ENCODE data around the gene CDK15.
"Not testable (repeated sequence)": the region's sequence is repeated elsewhere in the genome, so short reads cannot be mapped to it uniquely, and the experiment has no call there.

Gene CDK15

DNA sequence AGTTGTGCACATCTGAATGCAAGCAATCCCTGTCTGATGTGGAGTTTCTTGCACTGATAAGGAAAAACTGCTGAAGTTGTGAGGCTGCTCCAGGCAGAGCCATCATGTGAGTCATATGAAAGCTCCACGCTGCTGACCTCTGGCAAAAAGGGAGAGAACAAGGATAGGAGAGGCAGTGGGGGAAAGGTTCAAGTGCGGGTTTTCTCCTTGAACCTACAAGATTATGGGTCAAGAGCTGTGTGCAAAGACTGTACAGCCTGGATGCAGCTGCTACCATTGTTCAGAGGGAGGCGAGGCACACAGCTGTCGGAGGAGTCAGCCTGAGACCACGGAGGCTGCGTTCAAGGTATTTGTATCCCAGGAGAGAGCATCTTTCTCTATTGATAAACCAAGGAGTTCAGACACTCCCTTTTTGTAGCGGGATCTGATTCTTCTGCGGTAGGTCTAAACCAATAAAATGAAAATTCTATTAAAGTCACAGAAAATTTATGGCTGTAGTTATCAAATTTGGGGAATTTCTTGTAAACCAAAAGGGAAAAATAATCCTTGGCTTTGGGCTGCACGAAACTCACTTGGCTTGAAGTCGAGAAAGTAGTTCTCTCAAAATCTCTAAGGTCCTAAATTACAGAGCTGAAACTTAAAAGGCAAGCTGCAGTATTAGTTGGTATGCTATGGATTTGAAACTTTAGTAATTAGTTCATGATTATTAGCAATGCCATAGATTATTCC, at the start of gene CDK15:
Gene CDK15 (plus strand): TSS at position 96 of the 729 bp plus-strand sequence. CDS start 128 bp downstream, at position 224.
- DNase-seq: no peak

- no peak for DNase-seq
Observed at GRCh38 chr2:201758234-201758633, 48.1 kb upstream of the CDK15 start.

DNA sequence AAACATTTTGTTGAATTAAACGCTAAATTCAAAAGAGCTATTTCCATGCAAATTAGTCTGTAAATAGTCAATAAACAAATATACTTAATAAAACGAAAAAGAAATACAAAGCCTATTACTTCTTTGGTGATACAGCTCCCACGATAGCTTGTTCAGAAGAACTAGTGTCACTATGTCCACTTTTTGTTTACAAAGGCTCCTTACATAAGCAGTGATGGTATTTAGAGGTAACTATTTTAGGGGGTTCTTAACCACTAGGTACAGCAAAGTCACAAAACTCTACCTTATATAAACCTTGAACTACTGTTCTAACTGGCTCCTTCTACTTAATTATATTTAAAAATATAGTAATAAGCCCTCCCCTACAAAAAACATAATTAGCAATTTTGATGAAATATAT, 47.5 kb upstream of the CDK15 start:
- no peak for DNase-seq

- DNase-seq: no peak
Observed at GRCh38 chr2:201759567-201759966, 46.8 kb upstream of the CDK15 start.

DNA sequence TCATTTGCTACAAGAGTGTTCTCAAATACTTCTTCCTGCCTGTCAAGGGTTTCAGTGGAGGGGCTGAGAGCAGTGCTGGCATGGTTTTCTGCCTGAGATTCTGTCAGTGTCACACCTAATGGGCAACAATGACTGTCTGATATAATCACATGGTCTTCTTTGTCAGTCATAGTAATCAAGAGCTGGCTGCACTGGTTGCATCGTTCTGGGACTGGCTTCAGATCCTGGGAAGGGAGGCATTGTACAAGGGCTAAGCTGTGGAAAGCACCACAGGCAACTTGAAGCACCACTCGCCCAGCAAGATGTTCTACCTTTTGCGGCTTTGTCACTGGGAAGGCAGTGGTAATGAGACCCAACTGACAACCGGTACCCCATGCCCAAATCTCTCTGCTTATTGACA, 45.2 kb upstream of the CDK15 start:
- DNase-seq: no peak

DNA sequence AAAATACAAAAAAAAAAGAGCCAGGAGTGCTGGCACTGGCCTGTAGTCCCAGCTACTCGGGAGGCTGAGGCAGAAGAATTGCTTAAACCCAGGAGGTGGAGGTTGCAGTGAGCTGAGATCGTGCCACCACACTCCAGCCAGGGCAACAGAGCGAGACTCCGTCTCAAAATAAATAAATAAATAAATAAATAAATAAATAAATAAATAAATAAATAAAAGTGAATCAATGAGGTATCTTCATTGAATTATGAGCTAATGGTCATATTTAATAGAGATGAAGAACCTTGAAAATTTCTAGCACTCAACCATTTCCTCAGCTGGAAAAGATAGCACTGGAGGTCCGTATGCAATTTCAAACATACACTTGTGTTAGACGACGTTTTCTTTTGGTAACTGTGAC, 41.9 kb upstream of the CDK15 start:
- DNase-seq: not testable (repeated sequence)

DNA sequence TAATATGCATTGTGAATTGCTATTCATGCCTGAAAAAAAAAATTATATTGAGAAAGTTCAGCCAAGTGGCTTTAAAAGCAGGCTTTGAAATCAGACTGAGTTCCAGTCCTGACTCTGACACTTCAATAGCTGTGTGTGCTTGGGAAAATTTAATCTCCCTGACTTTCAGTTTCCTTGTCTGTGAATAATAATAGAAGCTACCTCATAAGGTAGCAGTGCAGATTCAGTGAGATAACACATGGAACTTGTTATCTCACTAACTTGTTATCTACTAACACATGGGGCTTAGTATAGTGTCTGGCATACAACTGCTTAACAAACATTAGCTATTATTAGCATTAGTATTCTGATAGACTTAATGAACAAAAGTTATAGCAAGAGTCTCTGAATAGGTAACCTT, 40.5 kb upstream of the CDK15 start:
- DNase-seq: no peak

- DNase-seq: no peak
Observed at GRCh38 chr2:201768918-201769317, 37.4 kb upstream of the CDK15 start.

DNA sequence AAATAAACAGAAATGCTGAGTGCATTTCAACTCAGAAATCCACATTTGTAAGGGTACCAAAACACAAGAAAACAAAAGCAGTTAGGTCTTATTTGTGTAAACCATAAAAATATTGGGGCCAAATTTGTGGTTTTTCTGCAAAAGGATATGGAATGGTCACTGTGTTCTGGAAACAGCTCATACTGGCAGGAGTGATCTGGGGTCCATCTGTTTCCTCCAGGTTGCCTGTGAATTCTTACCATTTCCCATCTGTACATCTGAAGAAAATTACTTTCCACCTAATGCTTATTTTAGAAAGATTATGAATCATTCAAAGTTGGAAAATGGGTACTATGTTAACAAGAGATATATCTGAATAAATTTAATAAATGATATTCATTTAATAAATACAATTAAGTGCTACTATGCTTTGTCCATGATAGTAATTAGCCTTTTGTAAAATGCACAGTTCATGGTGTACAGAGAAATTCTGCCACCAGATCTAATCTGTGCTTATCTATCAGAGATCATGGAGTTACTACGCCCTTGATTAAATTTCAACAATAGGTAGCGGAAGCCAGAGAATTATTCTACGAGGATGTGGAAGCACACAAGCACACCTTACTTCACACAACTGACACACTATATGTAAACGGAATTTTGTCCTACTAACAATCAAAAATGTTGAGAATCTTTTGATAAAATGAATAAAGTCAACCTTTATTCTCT, 36.5 kb upstream of the CDK15 start:
- no peak for DNase-seq

DNA sequence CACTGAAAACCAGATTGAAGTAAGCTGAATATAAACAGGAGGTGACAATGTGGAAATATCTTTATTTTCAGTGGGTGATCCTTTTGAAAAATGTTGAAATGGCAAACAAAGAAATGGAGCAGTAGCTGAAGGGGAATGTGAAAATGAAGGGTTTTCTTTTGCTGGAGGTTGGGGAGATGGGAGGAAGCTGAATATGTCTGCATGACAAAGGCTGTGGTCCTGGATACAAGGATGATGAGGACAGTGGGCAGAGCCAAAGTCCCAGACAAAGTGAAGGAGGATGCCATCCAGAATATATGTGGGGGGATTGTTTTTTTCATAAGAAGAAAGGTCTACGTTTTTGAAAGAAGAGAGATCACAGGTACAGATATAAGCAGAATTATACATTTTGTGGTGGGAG, 32.3 kb upstream of the CDK15 start:
- DNase-seq: no peak

GRCh38 chr2:201774546-201774945, 31.8 kb upstream of the CDK15 start:
- no peak for DNase-seq

GRCh38 chr2:201775326-201775725, 31.0 kb upstream of the CDK15 start:
- DNase-seq: no peak

DNA sequence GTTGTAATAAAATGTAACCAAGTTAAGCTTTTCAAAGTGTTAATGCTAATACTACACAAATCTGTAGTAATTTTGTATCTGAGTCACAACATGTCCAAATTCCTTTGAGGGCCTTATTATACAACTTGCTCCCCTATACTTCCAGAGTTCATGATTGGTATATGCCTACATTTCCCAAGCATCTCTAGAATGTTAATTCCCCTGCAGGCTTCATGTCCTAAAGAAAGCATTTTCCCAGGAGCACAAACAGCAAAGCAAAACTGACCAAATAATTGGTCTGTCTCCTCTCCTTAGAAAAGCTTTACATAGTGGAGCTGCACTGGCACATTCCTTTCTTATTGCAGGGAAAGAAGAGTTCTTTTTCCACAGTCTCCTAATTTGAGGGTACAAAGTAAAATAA, 29.3 kb upstream of the CDK15 start:
- no peak for DNase-seq

DNA sequence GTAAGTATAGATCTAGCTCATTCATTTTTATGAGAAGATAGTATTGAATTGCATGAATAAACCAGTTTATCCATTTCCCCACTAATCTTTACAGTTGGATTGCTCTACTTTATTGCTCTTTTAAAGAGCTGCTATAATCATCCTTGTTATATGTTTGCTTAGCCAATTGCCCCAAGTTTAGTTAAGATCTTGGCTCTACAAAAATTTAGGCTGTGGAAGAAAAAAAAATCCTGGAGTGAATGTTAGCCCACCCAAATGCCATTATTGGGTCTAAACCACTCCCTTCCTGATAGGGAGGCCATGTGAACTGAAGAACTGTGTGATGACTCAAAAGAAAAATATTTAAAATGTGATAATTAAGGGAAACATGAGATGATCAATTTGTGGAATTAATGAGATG, 28.5 kb upstream of the CDK15 start:
- DNase-seq: no peak

DNA sequence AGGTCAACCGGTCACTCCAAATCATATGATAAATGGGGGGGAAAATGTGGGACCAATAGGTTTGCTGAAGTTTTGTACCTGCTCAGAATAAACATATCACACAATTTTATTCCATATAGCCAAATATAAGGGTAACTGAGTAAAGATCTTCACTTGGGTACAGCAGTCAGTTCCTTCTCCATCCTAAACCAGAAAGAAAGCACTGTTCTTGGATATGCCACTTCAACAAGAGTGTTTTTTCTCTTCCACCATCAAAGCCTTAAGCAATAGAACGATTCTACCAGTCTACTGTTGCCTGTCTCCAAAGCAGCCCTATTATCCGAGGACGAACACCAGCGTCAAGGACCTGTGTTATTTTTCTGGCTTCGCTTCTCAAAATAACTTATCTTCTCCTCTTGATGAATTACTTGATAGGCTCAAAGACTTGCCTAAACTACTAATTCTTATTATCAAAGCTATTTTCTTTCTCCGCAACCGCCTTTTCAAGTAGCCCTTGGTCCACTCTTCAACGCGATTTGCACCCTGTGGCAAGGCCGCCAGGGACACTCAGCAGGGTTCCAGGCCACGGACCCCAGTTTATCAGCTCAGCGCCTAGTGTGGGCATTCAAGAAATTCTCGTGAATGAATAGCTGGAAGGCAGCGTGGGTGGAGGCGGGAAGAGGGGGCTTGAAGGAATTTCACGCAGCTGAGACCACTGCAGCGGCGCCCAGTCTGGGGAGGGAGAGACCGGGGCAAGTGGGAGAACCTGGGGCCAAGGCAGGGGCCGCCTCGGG, 26.2 kb upstream of the CDK15 start:
- no peak for DNase-seq

- DNase-seq: peak; percentile 92
Observed at GRCh38 chr2:201780674-201781493, 25.5 kb upstream of the CDK15 start, which contains the start of gene ALS2. TSS of gene ALS2 (minus strand) at chr2:201780933. CDS start at chr2:201768885, 12,048 bp downstream.

DNA sequence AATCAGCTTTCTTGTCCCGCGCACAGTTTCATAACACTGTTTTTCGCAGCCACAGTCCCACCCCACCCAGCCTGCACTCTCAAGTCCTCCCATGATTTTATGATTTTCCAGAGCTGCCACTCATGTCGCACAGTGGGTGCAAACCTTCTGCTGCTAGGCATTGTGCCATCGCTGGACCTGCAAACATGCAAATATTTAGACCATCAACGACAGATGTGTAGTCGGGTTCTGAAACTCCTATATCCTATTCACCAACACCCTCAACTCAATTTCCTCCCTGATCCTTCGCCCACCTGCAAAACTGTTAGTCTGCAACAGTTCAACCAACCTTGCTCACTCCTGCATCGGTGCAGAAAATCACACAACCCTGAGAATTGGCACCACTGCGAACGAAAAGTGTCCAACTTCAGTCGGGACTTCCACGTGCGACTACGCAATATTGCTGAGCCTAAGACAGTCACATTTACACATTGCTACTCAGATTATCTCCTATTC, 24.7 kb upstream of the CDK15 start:
- no peak for DNase-seq

- DNase-seq: no peak
Observed at GRCh38 chr2:201784563-201784962, 21.8 kb upstream of the CDK15 start.

DNA sequence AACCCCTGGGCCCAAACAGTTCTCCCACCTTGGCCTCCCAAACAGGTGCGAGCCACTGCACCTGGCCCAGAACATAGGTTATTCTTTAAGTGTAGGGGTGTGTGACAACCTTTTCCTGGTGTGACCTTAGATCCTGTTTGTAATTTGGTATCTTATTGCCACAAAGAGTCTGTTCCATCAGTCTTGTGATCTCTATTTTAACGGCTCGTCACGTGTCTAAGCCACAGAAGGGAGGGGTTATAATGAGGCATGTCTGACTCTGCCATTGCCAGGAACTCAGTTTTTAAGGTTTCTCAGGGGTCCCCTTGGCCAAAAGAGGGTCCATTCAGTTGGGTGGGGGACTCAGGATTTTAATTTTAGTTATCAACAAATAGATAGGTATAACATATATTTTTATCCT, 21.2 kb upstream of the CDK15 start:
- DNase-seq: no peak

- no peak for DNase-seq
Observed at GRCh38 chr2:201786471-201786870, 19.9 kb upstream of the CDK15 start.

GRCh38 chr2:201788371-201788770, 18.0 kb upstream of the CDK15 start:
- DNase-seq: no peak

DNA sequence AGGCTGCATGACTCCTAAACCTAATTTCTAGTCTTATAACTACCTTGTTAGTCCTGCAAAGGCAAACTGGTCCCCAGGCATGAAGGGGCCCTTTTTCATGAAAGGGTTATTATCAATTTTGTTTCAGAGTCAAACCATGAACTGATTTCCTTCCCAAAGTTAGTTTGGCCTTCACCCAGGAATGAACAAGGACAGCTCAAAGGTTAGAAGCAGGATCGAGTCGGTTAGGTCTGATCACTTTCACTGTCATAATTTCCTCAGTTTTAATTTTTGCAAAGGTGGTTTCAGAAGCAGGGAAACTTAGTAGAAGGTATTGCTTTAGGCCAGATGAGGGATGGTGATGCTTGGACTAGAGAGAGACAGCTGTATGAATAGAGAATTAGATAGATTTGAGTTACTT, 16.9 kb upstream of the CDK15 start:
- DNase-seq: no peak

DNA sequence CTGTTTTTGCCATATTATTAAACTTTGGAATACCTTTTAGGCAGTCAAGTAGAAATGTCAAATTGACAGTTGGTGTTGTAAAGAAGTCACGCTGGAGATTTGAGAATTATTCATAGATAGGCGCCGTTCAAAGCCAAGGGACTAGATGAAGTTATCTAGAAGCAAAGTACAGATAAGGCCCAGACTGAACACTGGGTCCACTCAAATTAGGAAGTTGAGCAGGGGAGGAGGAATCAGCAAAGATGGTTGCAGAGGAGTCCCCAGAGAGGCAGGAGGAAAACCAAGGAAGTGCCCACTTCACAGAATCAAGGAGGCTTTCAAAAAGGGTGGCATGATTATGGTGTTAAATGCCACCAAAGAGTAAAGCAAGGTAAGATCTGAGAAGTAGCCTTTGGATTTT, 16.0 kb upstream of the CDK15 start:
- no peak for DNase-seq
